A673 (cell line): ENCODE measurements around the gene RNF128.

Experiments used
- CTCF ChIP-seq: fragments of 300-800, 200-600 bp; sonication (generic); conservative IDR thresholded peaks from 2 replicates; pipeline ENCODE4 v1.5.1; 2017; ENCODE audit warnings: low read depth, mild to moderate bottlenecking, antibody characterized with exemption, low read length, moderate library complexity, mixed read lengths
- EZH2 ChIP-seq: fragments of 200-600 bp; sonication (generic); IDR thresholded peaks from 2 replicates; pipeline ENCODE4 v1.6.1; 2017; ENCODE audit warnings: borderline replicate concordance, low read depth, mild to moderate bottlenecking, mixed read lengths, antibody characterized with exemption, low read length; ENCODE audit not compliant: poor library complexity, severe bottlenecking

DNA sequence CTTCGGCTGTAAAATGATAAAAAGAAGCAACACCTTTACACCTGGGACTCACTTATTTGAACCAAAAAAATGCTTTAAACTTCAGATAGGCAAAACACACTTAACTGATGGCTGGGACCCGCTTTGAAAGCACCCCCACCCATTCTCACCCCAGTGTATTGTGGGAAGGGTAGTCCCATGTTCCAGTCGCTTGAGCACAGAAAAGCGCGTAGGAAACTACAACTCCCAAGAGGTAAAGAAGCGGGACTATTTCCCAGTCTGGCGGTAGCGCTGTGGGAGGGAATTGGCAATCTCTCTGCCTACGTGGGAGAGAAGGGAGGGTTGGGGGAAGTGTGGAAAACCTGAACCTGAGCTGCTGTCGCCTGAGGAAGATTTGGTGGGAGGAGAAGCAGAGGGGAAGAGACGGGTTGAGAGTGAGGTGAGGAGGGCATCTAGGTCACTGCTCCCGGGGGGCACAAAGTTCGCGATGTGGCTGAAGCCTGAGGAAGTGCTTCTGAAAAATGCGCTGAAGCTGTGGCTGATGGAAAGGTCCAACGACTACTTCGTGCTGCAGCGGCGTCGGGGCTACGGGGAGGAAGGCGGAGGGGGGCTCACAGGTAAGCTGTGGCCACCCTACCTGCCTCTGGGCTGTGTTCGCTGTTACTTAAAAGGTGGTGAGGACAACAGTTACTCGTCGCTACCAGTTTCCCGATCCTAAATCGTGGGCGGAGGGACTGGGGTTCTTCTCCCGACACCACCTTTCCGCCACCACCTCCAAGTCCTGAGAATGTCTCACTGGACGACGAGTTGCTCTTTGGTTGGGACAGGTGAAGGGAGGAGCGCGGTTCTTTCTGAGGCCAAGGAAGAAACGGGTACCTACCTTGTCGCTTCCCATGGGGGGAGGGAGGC lies 76.1 kb downstream of the RNF128 start, which contains the start of gene TBC1D8B:
- TF ChIP-seq CTCF, result no peak
- no peak for TF ChIP-seq EZH2
